ENCODE data around the gene EGFL8. TPM values are rescaled to one million over a fixed set of nuclear protein-coding genes. Genes with fewer than 3 reads are reported as not detected.

Gene EGFL8
- total and polyA plus RNA-seq, 2 of the 8 experiments (the other 6 are each of a cell fraction or from before 2014, with no cell fraction given): 5.0 to 9.2 TPM

DNA sequence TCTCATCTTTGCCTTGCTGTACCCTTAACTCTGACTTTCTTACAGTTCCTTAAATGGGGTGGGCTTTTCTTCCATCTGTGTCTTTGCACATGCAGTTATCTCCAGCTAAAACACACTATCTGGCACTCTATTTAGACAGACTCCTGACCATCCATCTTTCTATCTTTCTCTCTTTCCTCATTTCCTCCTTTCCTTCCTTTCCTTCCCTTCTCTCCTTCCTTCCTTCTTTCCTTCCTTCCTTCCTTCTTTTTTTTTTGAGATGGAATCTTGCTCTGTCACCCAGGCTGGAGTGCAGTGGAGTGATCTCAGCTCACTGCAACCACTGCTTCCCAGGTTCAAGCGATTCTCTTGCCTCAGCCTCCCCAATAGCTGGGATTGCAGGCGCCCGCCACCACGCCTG lies 51.2 kb downstream of the EGFL8 start (continued):
- TF ChIP-seq MAX (IDR thresholded peaks at IDR 0.05) (no peak), MAFK (IDR thresholded peaks at IDR 0.05; ENCODE audit: low read depth, low read length) (no peak), NANOG (IDR thresholded peaks at IDR 0.05; ENCODE audit: insufficient read depth, low read depth, low read length, poor library complexity, severe bottlenecking) (no peak)

All from H1 (cell line).